Measurements from ENCODE around the gene NOC2L. TPM values are rescaled to one million over a fixed set of nuclear protein-coding genes. Genes with fewer than 3 reads are reported as not detected.

Gene NOC2L
- total and polyA plus RNA-seq, 9 donors = 17.8 to 55.2 (median 41.4) TPM

DNA sequence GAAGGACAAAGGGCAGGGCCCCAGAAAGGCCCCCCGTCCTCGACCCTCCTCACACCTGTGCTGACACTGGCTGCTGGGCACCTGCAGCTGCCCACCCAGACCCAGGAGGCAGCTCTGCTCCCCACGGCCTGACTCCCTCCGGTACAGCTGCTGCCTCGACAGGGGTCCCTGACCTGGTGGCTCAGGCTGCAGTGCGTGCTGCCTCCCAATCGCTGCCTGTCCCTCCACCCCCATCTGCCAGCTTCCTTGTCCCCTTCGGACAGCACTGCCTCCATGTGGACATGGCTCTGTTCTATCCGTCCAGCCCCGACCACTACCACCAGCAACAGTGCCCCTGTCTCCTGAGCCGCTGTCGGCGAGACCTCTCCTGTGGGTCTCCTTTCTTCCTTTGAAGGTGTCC is 4.1 kb downstream of the NOC2L start:
- Histone ChIP-seq H3K4me3 (no peak overlapping the region), H3K4me1 (ENCODE audit: insufficient read depth) (peaks cover 15% of the 10 kb centered on the region), H3K27me3 (no peaks in the 10 kb centered on the region), H3K9me3 (no peaks in the 10 kb centered on the region), H3K36me3 (no peaks in the 10 kb centered on the region), H3K27ac (no peak overlapping the region)
- TF ChIP-seq CTCF (IDR thresholded peaks at IDR 0.05) (no peak), POLR2A (IDR thresholded peaks at IDR 0.05) (no peak)
- no peak for DNase-seq
- 88 to 90% (median 89%) methylated on average over 13 of the region's 13 CpGs for WGBS, 3 donors
- intact Hi-C loops (cut with DNase I) = no loop called here

DNA sequence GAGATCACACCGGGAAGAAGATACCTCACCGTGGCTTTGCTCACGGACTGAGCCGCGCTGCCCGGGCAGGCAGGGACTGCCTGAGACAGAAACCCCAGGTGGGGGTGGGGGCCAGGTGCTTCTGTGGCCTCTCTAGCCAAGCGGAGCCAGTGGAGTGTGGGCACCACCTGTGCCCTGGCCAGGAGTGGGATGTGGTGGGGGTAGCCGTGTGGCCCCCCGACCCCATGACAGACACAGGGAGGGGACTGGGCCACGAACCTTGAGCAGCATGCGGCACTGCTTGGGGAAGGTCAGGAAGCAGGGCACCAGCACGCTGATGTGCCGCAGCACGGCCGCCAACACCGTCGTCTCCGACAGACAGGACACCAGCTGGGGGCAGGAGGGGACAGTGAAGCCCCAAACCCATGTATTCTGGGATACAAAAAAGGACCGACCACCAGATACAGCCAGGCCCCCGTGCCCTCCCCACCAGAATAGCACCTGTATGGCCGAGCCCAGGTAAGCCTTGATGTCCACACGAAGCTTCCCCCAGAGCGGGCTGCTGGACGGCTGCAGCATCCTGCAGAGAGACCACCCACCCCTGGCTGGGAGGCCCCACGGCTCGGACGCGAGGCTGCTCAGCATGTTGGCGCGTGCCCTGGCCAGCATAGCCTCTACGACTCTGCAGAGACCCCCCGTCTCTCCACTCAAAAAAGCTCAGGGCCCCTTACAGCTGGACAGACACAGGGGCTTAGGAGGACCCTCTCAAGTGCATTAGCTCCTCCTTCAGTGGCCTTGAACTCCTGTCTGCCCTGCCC is 5.3 kb downstream of the NOC2L start:
- H3K36me3 ChIP-seq = no peaks in the 10 kb centered on the region
- intact Hi-C loops (cut with DNase I) = no loop called here

DNA sequence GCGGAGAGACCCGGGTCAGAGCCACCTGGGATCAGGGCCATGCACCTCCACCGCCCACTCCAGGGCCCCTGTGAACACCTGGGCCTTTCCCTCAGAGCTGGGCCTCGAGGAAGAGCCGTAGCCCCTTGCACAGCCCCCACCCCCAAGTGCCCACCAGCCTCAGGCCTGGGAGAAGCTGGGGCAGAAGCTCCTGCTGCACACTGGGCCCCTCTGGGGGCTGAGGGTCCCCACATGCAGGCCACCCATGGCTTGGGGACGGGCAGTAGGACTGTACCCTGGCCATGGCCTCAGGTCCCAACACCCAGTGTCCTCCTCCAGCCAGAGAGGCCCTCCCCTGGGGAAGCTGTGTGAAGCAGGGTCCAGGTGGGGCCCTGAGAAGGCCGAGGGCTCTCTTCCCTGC is 6.5 kb downstream of the NOC2L start:
- intact Hi-C loops (cut with DNase I) = no loop called here
- Histone ChIP-seq H3K27me3 (no peaks in the 10 kb centered on the region), H3K4me1 (ENCODE audit: insufficient read depth) (peaks cover 3% of the 10 kb centered on the region), H3K4me3 (no peak overlapping the region), H3K36me3 (no peaks in the 10 kb centered on the region), H3K27ac (no peak overlapping the region), H3K9me3 (no peaks in the 10 kb centered on the region)
- DNase-seq = no peak
- 86 to 91% (median 90%) methylated on average over 6 to 7 of the region's 7 CpGs for WGBS, 3 donors
- TF ChIP-seq CTCF (IDR thresholded peaks at IDR 0.05) (no peak), EP300 (IDR thresholded peaks at IDR 0.05) (no peak), POLR2A (IDR thresholded peaks at IDR 0.05) (no peak)

More for the DNA sequence above, 5.3 kb downstream of the NOC2L start:
- WGBS, 3 donors = 89 to 92% (median 90%) methylated on average over 29 to 32 of the region's 32 CpGs
- TF ChIP-seq CTCF (IDR thresholded peaks at IDR 0.05) (no peak), EP300 (IDR thresholded peaks at IDR 0.05) (no peak), POLR2A (IDR thresholded peaks at IDR 0.05) (no peak)
- DNase-seq = no peak
- no peak overlapping the region for H3K4me3 ChIP-seq
- no peaks in the 10 kb centered on the region for H3K9me3 ChIP-seq
- no peaks in the 10 kb centered on the region for H3K27me3 ChIP-seq
- peaks cover 12% of the 10 kb centered on the region for H3K4me1 ChIP-seq (ENCODE audit: insufficient read depth)
- no peak overlapping the region for H3K27ac ChIP-seq

DNA sequence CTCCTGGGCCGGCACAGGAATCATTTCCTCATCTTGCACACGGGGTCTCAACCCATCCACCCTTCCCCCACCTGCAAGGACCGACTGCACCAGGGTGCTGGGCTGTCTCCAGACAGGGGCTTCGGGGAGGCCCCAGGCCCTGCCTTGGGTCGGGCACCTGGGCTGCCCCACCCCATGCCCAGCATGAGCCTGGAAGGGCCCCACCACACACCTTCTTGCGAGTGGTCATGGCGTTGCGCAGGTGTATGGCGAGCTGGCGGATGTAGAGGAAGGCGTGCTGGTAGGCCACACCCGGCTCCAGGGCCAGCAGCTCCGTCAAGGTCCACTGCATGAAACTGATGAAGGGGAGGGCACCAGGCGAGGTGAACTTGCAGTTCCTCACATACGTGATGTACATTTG is 6.9 kb downstream of the NOC2L start:
- no peaks in the 10 kb centered on the region for H3K4me1 ChIP-seq (ENCODE audit: insufficient read depth)
- no peak overlapping the region for H3K27ac ChIP-seq
- 92 to 95% (median 93%) methylated on average over 15 of the region's 15 CpGs for WGBS, 3 donors
- H3K9me3 ChIP-seq = no peaks in the 10 kb centered on the region
- no peaks in the 10 kb centered on the region for H3K36me3 ChIP-seq
- no peak for TF ChIP-seq CTCF (IDR thresholded peaks at IDR 0.05)
- intact Hi-C loops (cut with DNase I) = no loop called here
- H3K27me3 ChIP-seq = no peaks in the 10 kb centered on the region
- H3K4me3 ChIP-seq = no peak overlapping the region
- DNase-seq = no peak

Measured in ovary (tissue), 9 donors.